MM.1S (cell line): ENCODE results near the gene APBA1.

ENCODE experiments used
- DNase-seq: peaks from one replicate; pipeline ENCODE4 v3.0.0-alpha.2; 2015
- H2AFZ ChIP-seq: fragments of 300-600 bp; sonication (generic); 2 replicates; pipeline ENCODE4 v1.6.0; 2016; ENCODE audit warnings: antibody characterized with exemption, low read length
- H3F3A ChIP-seq: fragments of 300-600 bp; sonication (generic); 2 replicates; pipeline ENCODE4 v1.6.1; 2016; ENCODE audit warnings: mild to moderate bottlenecking, antibody characterized with exemption, low read length, moderate library complexity, mixed read lengths; ENCODE audit not compliant: insufficient read depth
- H3K27ac ChIP-seq: fragments of 300-600 bp; sonication (generic); 2 replicates; pipeline ENCODE4 v1.5.1; 2016; ENCODE audit warnings: mild to moderate bottlenecking, low read length
- H3K27me3 ChIP-seq: fragments of 300-600 bp; sonication (generic); replicated peaks from 2 replicates; pipeline ENCODE4 v1.6.0; 2016; ENCODE audit warnings: low read length; ENCODE audit not compliant: insufficient read depth
- H3K36me3 ChIP-seq: fragments of 300-600 bp; sonication (generic); replicated peaks from 2 replicates; pipeline ENCODE4 v1.6.1; 2016; ENCODE audit warnings: mild to moderate bottlenecking, low read length, mixed read lengths; ENCODE audit not compliant: insufficient read depth
- H3K4me1 ChIP-seq: fragments of 300-600 bp; sonication (generic); 2 replicates; pipeline ENCODE4 v1.6.1; 2016; ENCODE audit warnings: low read length, mixed read lengths
- H3K4me2 ChIP-seq: fragments of 300-600 bp; sonication (generic); 2 replicates; pipeline ENCODE4 v1.6.0; 2016; ENCODE audit warnings: low read depth, low read length
- H3K4me3 ChIP-seq: fragments of 300-600 bp; sonication (generic); 2 replicates; pipeline ENCODE4 v1.5.1; 2016; ENCODE audit warnings: low read length, mixed read lengths
- H3K79me2 ChIP-seq: fragments of 300-600 bp; sonication (generic); 2 replicates; pipeline ENCODE4 v1.6.1; 2016; ENCODE audit warnings: mixed run types, low read length, mixed read lengths
- H3K9ac ChIP-seq: fragments of 300-600 bp; sonication (generic); 2 replicates; pipeline ENCODE4 v1.6.1; 2016; ENCODE audit warnings: low read length, mixed read lengths
- H3K9me2 ChIP-seq: fragments of 300-600 bp; sonication (generic); replicated peaks from 2 replicates; pipeline ENCODE4 v1.6.1; 2016; ENCODE audit warnings: mild to moderate bottlenecking, low read length, mixed read lengths; ENCODE audit not compliant: insufficient read depth
- H3K9me3 ChIP-seq: fragments of 300-600 bp; sonication (generic); replicated peaks from 2 replicates; pipeline ENCODE4 v1.6.1; 2016; ENCODE audit warnings: mild to moderate bottlenecking, low read length, mixed read lengths; ENCODE audit not compliant: insufficient read depth
- H4K20me1 ChIP-seq: fragments of 300-600 bp; sonication (generic); 2 replicates; pipeline ENCODE4 v1.6.1; 2016; ENCODE audit warnings: mild to moderate bottlenecking, low read length, moderate library complexity, mixed read lengths; ENCODE audit not compliant: insufficient read depth
- EZH2 ChIP-seq: fragments of 300-600 bp; sonication (generic); optimal IDR thresholded peaks from 2 replicates; pipeline ENCODE3; 2017; ENCODE audit warnings: low read depth, mild to moderate bottlenecking, antibody characterized with exemption, low read length, mixed read lengths
- EZH2phosphoT487 ChIP-seq: fragments of 300-600 bp; sonication (generic); IDR thresholded peaks from 2 replicates; pipeline ENCODE4 v1.6.1; 2018; ENCODE audit warnings: antibody characterized with exemption, low read length
- TF ChIP-seq, protein P1 (sequence below): fragments of 300-600 bp; sonication (generic); IDR thresholded peaks from 2 replicates; pipeline ENCODE4 v1.5.1; 2016; ENCODE audit warnings: antibody characterized with exemption, low read length, mixed read lengths

The APBA1 gene

GRCh38 chr9:69593301-69593700 lies 78.9 kb downstream of the APBA1 start:
- Histone ChIP-seq H3K4me3 (no peak overlapping the region), H3K4me1 (0 out of 2 replicates have a peak, but pooled peaks cover 5% of the 10 kb centered on the region), H3F3A (no peaks in the 10 kb centered on the region), H3K9ac (no peak overlapping the region), H2AFZ (no peak overlapping the region), H3K36me3 (no peaks in the 10 kb centered on the region), H3K9me2 (no peaks in the 10 kb centered on the region), H3K9me3 (no peaks in the 10 kb centered on the region), H3K79me2 (no peaks in the 10 kb centered on the region), H4K20me1 (no peaks in the 10 kb centered on the region), H3K4me2 (no peak overlapping the region), H3K27me3 (no peaks in the 10 kb centered on the region), H3K27ac (no peak overlapping the region)
- DNase-seq, result no peak
- TF ChIP-seq EZH2phosphoT487 (no peak), EZH2 (no peak)
- TF ChIP-seq, protein P1, sequence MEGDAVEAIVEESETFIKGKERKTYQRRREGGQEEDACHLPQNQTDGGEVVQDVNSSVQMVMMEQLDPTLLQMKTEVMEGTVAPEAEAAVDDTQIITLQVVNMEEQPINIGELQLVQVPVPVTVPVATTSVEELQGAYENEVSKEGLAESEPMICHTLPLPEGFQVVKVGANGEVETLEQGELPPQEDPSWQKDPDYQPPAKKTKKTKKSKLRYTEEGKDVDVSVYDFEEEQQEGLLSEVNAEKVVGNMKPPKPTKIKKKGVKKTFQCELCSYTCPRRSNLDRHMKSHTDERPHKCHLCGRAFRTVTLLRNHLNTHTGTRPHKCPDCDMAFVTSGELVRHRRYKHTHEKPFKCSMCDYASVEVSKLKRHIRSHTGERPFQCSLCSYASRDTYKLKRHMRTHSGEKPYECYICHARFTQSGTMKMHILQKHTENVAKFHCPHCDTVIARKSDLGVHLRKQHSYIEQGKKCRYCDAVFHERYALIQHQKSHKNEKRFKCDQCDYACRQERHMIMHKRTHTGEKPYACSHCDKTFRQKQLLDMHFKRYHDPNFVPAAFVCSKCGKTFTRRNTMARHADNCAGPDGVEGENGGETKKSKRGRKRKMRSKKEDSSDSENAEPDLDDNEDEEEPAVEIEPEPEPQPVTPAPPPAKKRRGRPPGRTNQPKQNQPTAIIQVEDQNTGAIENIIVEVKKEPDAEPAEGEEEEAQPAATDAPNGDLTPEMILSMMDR, result no peak

DNA sequence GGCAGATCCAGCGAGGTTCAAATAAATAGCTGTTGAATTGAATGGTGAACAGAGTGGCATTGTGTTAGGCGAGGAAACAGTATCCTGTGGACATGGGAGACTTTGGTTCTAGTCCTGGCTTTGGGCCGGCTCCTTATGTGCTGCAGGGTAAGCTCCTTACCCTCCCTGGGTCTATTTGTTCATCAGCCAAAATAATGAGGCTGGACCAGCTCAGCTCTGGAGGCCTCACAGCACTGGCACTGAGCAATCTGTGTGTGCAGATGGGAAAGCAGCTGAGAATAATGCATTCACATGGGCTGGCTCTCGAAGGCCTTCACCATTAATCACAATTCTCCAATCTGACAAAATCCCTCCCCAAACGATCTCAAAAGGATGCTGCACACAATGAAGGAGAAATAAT lies 81.9 kb downstream of the APBA1 start:
- Histone ChIP-seq H3F3A (no peaks in the 10 kb centered on the region), H3K9ac (no peak overlapping the region), H3K4me1 (no peaks in the 10 kb centered on the region), H3K79me2 (no peaks in the 10 kb centered on the region), H3K27ac (no peak overlapping the region), H4K20me1 (no peaks in the 10 kb centered on the region), H3K27me3 (no peaks in the 10 kb centered on the region), H3K9me2 (no peaks in the 10 kb centered on the region), H3K4me2 (no peak overlapping the region), H3K4me3 (no peak overlapping the region), H3K9me3 (no peaks in the 10 kb centered on the region), H2AFZ (no peak overlapping the region), H3K36me3 (no peaks in the 10 kb centered on the region)
- TF ChIP-seq, protein P1, result no peak
- no peak for TF ChIP-seq EZH2phosphoT487
- no peak for TF ChIP-seq EZH2
- DNase-seq, result no peak

- no peaks in the 10 kb centered on the region for H3K36me3 ChIP-seq
- no peak overlapping the region for H3K4me3 ChIP-seq
- no peaks in the 10 kb centered on the region for H3K79me2 ChIP-seq
- no peak for DNase-seq
- no peaks in the 10 kb centered on the region for H3F3A ChIP-seq
- no peaks in the 10 kb centered on the region for H3K4me1 ChIP-seq
- no peaks in the 10 kb centered on the region for H3K9me2 ChIP-seq
- no peak overlapping the region for H3K9ac ChIP-seq
- H4K20me1 ChIP-seq, result no peaks in the 10 kb centered on the region
- H2AFZ ChIP-seq, result no peak overlapping the region
- H3K4me2 ChIP-seq, result no peak overlapping the region
- H3K27ac ChIP-seq, result no peak overlapping the region
- H3K27me3 ChIP-seq, result no peaks in the 10 kb centered on the region
- no peaks in the 10 kb centered on the region for H3K9me3 ChIP-seq
- TF ChIP-seq, protein P1, result no peak
- TF ChIP-seq EZH2, result no peak
- no peak for TF ChIP-seq EZH2phosphoT487
Measured at GRCh38 chr9:69589156-69589555, 83.0 kb downstream of the APBA1 start.
